Measurements from ENCODE around the gene SHD.
"Not testable (repeated sequence)": the region's sequence is repeated elsewhere in the genome, so short reads cannot be mapped to it uniquely, and the experiment has no call there.

SHD gene

DNA sequence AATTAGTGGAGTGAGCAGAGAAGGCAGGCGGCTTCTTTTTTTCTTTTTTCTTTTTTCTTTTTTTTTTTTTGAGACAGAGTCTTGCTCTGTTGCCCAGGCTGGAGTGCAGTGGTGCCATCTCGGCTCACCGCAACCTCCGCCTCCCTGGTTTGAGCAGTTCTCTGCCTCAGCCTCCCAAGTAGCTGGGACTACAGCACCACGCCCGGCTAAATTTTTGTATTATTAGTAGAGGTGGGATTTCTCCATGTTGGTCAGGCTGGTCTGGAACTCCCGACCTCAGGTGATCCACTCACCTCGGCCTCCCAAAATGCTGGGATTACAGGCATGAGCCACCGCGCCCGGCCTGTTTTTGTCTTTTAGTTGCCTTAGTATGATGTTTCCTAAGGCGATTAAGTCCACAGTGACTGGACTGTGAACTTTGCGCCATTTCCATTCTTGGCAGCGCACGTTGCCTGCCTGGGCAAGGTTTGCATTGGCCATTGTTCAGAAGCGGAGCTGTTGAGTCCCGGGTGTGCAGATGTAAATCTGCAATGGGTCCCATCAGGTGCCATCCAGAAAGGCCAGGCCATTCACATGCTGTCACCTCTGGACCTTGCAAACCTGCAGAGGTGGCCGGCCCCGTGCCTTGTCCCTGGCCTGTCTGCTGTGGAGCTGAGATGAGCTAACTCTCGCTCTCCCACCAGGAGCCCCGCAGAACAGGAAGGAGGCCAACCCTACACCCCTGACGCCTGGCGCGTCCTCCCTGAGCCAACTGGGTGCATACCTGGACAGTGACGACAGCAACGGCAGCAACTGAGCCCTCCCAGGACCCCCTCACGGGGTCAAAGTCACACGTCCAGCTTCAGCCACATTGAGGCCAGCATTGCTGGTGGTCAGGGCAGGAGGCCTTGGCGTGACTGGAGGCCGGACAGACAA is 10.9 kb upstream of the SHD start:
- no peak overlapping the region for H3K4me3 ChIP-seq (ENCODE audit: low read length)
- H3K27me3 ChIP-seq (ENCODE audit: control insufficient read depth, insufficient read depth, low read length) = no peaks in the 10 kb centered on the region
- no peaks in the 10 kb centered on the region for H3K9me3 ChIP-seq (replicated peaks; ENCODE audit: low read length)
- H3K36me3 ChIP-seq (ENCODE audit: insufficient read depth, low read length) = peaks cover 28% of the 10 kb centered on the region
- H3K9ac ChIP-seq (ENCODE audit: low read depth, low read length) = no peak overlapping the region
- H3K4me1 ChIP-seq (ENCODE audit: control insufficient read depth, insufficient read depth, low read length) = no peaks in the 10 kb centered on the region
- no peak overlapping the region for H3K4me2 ChIP-seq (ENCODE audit: low read length)

DNA sequence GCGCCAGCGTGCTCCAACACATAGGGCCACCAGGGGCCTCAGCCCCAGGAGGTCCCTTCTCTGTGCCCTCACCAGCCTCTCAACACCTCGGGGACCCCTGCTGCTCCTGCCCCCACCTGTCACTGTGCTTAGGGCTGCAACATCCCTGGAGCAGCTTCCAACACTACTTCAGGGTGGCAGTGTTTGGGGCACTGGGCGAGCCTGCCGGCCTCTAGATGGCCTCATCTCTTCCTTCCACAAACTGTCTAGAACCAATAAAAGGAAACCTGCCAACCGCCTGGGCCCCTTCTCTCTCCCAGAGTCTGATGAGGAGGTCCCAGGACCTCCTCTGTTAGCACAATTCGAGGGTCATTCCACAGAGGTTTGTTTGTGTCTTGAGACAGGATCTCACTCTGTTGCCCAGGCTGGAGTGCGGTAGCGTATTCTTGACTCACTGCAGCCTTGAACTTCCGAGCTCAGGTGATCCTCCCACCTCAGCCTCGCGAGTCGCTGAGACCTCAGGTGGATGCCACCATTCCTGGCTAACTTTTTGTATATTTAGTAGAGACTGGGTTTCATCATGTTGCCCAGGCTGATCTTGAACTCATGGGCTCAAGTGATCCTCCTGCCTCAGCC is 10.1 kb upstream of the SHD start:
- Histone ChIP-seq H3K4me1 (ENCODE audit: control insufficient read depth, insufficient read depth, low read length) (no peaks in the 10 kb centered on the region), H3K9ac (ENCODE audit: low read depth, low read length) (no peak overlapping the region), H3K36me3 (ENCODE audit: insufficient read depth, low read length) (peaks cover 27% of the 10 kb centered on the region), H3K9me3 (replicated peaks; ENCODE audit: low read length) (no peaks in the 10 kb centered on the region), H3K4me3 (ENCODE audit: low read length) (no peak overlapping the region), H3K4me2 (ENCODE audit: low read length) (no peak overlapping the region), H3K27me3 (ENCODE audit: control insufficient read depth, insufficient read depth, low read length) (no peaks in the 10 kb centered on the region)

DNA sequence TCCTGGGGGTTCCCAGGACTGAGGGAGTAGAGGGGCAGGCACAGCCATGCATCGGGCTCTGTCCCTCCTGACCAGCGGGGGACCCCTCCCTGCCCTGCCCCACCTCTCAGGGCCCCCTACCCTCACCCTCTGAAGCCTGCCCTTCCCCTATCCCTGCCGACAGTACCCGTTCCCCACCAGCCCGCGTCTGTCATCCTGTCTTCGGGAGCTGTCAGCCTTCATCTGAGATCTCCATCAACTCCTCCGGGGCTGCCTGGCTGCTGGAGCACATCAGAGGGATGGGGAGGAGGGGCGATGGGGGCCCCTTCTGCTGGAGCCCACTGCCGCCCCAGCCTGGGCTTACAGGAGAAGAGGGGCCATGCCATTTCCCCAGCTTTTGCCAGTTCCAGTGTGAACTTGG is 6.2 kb upstream of the SHD start:
- no peaks in the 10 kb centered on the region for H3K4me1 ChIP-seq (ENCODE audit: control insufficient read depth, insufficient read depth, low read length)
- H3K27me3 ChIP-seq (ENCODE audit: control insufficient read depth, insufficient read depth, low read length) = peaks cover 3% of the 10 kb centered on the region
- peaks cover 18% of the 10 kb centered on the region for H3K36me3 ChIP-seq (ENCODE audit: insufficient read depth, low read length)
- no peak overlapping the region for H3K4me2 ChIP-seq (ENCODE audit: low read length)
- no peak overlapping the region for H3K9ac ChIP-seq (ENCODE audit: low read depth, low read length)
- H3K4me3 ChIP-seq (ENCODE audit: low read length) = no peak overlapping the region
- no peaks in the 10 kb centered on the region for H3K9me3 ChIP-seq (replicated peaks; ENCODE audit: low read length)

DNA sequence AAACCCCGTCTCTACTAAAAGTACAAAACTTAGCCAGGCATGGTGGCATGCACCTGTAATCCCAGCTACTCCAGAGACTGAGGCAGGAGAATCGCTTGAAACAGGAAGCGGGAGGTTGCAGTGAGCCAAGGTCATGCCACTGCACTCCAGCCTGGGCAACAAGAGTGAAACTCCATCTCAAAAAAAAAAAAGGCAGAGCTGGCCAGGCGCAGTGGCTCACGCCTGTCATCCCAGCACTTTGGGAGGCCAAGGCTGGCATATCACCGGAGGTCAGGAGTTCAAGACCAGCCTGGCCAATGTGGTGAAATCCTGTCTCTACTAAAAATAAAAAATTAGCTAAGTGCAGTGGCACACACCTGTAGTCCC is 4.8 kb upstream of the SHD start:
- H3K36me3 ChIP-seq (ENCODE audit: insufficient read depth, low read length); H3K4me1 ChIP-seq (ENCODE audit: control insufficient read depth, insufficient read depth, low read length); H3K4me2 ChIP-seq (ENCODE audit: low read length); H3K4me3 ChIP-seq (ENCODE audit: low read length); H3K9me3 ChIP-seq (replicated peaks; ENCODE audit: low read length); H3K9ac ChIP-seq (ENCODE audit: low read depth, low read length); H3K27me3 ChIP-seq (ENCODE audit: control insufficient read depth, insufficient read depth, low read length): not testable (repeated sequence)

DNA sequence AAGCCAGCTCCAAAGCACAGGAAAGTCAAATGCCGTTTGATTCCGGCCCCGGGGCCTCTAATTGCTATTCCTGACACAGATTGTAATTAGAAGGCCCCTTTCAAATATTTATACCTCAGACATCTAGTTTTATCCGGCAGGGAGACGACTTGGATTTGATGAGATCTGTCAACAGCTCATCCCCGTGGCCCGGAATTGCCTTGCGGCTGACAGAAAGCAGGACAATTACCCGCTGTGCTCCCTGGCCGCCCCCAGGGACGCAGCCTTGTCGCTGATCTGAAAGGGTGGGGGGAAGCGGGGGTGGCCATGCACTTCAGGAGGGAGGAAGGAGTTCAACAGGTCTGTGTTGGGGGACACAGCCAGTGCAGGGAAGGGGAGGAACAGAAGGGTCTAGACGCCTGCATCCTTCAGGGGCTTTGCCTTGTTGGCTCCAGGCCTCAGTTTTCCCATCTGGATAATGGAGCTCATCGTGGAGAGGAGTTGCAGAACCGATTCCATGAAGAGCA is 1.8 kb upstream of the SHD start:
- H3K9me3 ChIP-seq (replicated peaks; ENCODE audit: low read length) = no peaks in the 10 kb centered on the region
- H3K4me3 ChIP-seq (ENCODE audit: low read length) = no peak overlapping the region
- peaks cover 14% of the 10 kb centered on the region for H3K27me3 ChIP-seq (ENCODE audit: control insufficient read depth, insufficient read depth, low read length)
- H3K9ac ChIP-seq (ENCODE audit: low read depth, low read length) = no peak overlapping the region
- no peaks in the 10 kb centered on the region for H3K36me3 ChIP-seq (ENCODE audit: insufficient read depth, low read length)
- H3K4me1 ChIP-seq (ENCODE audit: control insufficient read depth, insufficient read depth, low read length) = no peaks in the 10 kb centered on the region
- H3K4me2 ChIP-seq (ENCODE audit: low read length) = no peak overlapping the region

DNA sequence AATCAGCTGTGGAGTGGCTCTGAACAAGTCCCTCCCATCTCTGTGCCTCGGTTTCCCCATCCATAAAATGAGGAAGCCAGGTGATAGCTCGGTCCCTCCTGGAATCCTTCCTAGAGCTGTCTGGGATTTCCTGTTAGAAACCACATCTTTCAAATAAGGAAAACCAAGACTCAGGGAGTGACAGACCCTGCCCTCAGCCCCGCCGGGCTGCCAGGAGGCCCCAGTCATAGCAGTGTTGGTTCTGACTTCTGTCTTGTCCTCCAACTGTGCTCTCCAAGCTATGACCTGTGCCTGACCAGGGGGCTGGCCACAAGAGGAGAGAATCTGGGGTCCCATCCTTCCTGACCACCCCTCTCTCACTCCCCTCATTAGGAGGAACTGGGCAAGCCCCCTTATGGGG is 1.1 kb upstream of the SHD start:
- Histone ChIP-seq H3K9ac (ENCODE audit: low read depth, low read length) (no peak overlapping the region), H3K4me2 (ENCODE audit: low read length) (no peak overlapping the region), H3K9me3 (replicated peaks; ENCODE audit: low read length) (no peaks in the 10 kb centered on the region), H3K27me3 (ENCODE audit: control insufficient read depth, insufficient read depth, low read length) (peaks cover 14% of the 10 kb centered on the region), H3K4me3 (ENCODE audit: low read length) (no peak overlapping the region), H3K36me3 (ENCODE audit: insufficient read depth, low read length) (no peaks in the 10 kb centered on the region), H3K4me1 (ENCODE audit: control insufficient read depth, insufficient read depth, low read length) (no peaks in the 10 kb centered on the region)

DNA sequence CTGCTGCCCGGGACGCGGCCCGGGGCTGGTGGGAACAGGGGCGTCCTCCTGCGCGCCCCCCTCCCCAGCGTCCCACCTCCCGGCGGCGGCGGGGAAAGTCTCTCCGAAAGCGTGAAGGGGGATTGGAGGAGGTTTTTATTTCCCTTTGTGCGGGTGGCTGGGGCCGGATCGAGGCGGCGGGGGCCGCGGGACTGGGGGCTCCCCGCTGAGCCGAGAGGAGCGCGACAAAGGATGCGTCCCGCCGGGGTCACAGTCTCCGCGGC is 132 bp downstream of the SHD start:
- H3K4me1 ChIP-seq (ENCODE audit: control insufficient read depth, insufficient read depth, low read length) = no peaks in the 10 kb centered on the region
- H3K9ac ChIP-seq (ENCODE audit: low read depth, low read length) = peak overlapping the region; percentile 50
- peak overlapping the region; percentile 62 for H3K4me3 ChIP-seq (ENCODE audit: low read length)
- H3K4me2 ChIP-seq (ENCODE audit: low read length) = peak overlapping the region; percentile 70
- peaks cover 14% of the 10 kb centered on the region for H3K27me3 ChIP-seq (ENCODE audit: control insufficient read depth, insufficient read depth, low read length)
- H3K9me3 ChIP-seq (replicated peaks; ENCODE audit: low read length) = no peaks in the 10 kb centered on the region
- no peaks in the 10 kb centered on the region for H3K36me3 ChIP-seq (ENCODE audit: insufficient read depth, low read length)

DNA sequence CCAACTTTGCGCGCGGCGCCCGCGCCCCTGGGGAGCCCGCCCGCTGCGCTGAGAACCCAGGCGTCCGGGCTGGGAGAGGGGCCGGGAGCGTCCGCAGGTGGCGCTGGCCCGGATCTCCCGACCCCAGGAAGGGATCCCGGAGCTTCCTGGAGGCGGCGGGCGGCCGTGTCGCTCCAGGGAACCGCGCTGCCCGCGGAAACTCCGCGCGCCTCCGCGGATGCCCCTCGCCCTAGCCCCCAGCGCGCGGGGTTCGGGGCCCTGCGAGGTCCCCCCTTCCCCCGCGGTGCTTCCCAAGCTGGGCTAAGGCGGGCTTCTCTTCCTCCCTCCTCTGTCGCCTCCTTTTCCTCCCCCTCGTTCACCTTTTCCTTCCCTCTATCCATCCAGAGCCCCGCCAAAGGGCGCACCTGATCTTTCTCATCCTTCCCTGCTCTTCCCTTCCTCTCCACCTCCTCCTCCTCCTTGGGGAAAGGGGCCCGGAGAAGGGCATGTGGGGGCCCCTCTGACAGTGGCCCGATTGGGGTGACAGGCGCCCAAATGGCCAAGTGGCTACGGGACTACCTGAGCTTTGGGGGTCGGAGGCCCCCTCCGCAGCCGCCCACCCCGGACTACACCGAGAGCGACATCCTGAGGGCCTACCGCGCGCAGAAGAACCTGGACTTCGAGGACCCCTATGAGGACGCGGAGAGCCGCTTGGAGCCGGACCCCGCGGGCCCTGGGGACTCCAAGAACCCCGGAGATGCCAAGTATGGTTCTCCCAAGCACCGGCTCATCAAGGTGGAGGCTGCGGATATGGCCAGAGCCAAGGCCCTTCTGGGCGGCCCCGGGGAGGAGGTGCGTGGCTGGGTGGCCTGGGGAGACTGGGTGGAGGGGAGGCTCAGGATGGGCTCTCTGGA is 710 bp downstream of the SHD start:
- Histone ChIP-seq H3K36me3 (ENCODE audit: insufficient read depth, low read length) (no peaks in the 10 kb centered on the region), H3K4me2 (ENCODE audit: low read length) (peak overlapping the region; percentile 70), H3K4me3 (ENCODE audit: low read length) (peak overlapping the region; percentile 62), H3K27me3 (ENCODE audit: control insufficient read depth, insufficient read depth, low read length) (peaks cover 15% of the 10 kb centered on the region), H3K9ac (ENCODE audit: low read depth, low read length) (peak overlapping the region; percentile 50), H3K4me1 (ENCODE audit: control insufficient read depth, insufficient read depth, low read length) (no peaks in the 10 kb centered on the region), H3K9me3 (replicated peaks; ENCODE audit: low read length) (no peaks in the 10 kb centered on the region)

DNA sequence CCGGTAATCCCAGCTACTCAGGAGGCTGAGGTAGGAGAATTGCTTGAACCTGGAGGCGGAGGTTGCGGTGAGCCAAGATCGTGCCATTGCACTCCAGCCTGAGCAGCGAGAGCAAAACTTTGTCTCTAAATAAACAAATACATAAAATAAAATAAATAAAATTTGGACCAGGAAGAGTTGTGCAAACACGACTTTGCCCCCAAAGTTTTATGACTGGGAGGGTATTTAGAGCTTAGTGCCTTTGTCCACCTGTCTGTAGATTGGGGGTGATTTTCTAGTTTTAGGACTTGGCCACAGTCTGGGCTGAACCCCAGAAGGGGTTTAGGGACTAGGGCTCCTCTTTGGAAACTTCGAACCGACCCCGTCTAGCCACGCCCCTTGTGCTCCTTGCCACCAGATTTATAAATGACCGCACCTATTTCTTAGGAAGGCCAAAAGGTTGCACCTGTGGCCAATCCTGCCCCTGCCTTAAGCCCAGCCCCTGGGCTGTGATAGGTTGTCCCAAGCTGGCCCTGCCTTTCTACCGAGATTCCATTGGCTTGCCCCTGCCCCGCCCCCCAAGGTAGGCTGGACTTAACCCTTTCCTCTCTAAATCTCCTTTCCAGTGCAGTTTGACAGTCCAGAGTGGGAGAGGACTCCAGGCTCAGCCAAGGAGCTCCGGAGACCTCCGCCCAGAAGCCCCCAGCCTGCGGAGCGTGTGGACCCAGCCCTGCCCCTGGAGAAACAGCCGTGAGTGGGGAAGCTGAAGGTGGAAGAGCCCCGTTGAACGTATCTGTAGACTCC is 5.3 kb downstream of the SHD start:
- no peaks in the 10 kb centered on the region for H3K36me3 ChIP-seq (ENCODE audit: insufficient read depth, low read length)
- H3K27me3 ChIP-seq (ENCODE audit: control insufficient read depth, insufficient read depth, low read length) = peaks cover 15% of the 10 kb centered on the region
- no peaks in the 10 kb centered on the region for H3K4me1 ChIP-seq (ENCODE audit: control insufficient read depth, insufficient read depth, low read length)
- no peak overlapping the region for H3K9ac ChIP-seq (ENCODE audit: low read depth, low read length)
- no peak overlapping the region for H3K4me3 ChIP-seq (ENCODE audit: low read length)
- no peak overlapping the region for H3K4me2 ChIP-seq (ENCODE audit: low read length)
- no peaks in the 10 kb centered on the region for H3K9me3 ChIP-seq (replicated peaks; ENCODE audit: low read length)

DNA sequence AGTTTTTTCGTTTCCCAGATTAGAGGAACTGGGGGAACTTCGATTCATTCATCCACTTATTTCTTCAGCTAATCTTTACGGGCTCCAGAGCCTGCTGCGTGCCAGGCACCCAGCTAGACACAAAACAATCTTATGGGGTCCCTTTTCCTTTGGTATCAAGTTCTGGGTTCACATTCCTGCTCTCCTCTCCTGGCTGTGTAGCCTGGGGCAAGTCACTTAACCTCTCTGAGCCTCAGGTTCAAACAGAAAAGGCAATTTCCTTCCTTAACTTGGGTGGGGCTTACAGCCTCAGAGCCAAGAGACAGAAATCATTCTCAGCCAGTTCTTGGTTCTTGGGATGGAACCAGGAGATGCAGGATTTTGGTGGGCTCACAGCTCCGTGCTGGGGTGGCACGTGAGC is 5.9 kb downstream of the SHD start:
- Histone ChIP-seq H3K4me2 (ENCODE audit: low read length) (no peak overlapping the region), H3K9ac (ENCODE audit: low read depth, low read length) (no peak overlapping the region), H3K27me3 (ENCODE audit: control insufficient read depth, insufficient read depth, low read length) (peaks cover 11% of the 10 kb centered on the region), H3K36me3 (ENCODE audit: insufficient read depth, low read length) (no peaks in the 10 kb centered on the region), H3K4me1 (ENCODE audit: control insufficient read depth, insufficient read depth, low read length) (no peaks in the 10 kb centered on the region), H3K9me3 (replicated peaks; ENCODE audit: low read length) (no peaks in the 10 kb centered on the region), H3K4me3 (ENCODE audit: low read length) (no peak overlapping the region)

DNA sequence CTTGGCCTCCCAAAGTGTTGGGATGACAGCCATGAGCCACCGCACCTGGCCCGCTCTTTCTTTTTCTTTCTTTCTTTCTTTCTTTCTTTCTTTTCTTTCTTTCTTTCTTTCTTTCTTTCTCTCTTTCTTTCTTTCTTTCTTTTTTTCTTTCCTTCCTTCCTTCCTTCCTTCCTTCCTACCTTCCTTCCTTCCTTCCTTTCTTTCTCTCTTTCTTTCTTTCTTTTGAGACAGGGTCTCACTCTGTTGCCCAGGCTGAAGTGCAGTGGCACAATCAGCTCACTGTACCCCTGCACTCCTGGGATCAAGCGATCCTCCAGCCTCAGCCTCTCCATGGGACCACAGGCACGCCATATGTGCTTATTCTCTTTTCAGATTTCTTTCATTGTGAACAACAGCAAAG is 7.1 kb downstream of the SHD start:
- not testable (repeated sequence) for H3K4me2 ChIP-seq (ENCODE audit: low read length); H3K4me3 ChIP-seq (ENCODE audit: low read length); H3K9me3 ChIP-seq (replicated peaks; ENCODE audit: low read length); H3K36me3 ChIP-seq (ENCODE audit: insufficient read depth, low read length); H3K27me3 ChIP-seq (ENCODE audit: control insufficient read depth, insufficient read depth, low read length); H3K4me1 ChIP-seq (ENCODE audit: control insufficient read depth, insufficient read depth, low read length); H3K9ac ChIP-seq (ENCODE audit: low read depth, low read length)

Measured in skeletal muscle satellite cell (primary cell).